GM13976 (cell line): ENCODE data around the gene SGCD.

Source experiments
- DNase-seq: peaks from one replicate; pipeline ENCODE4 v3.0.0; 2012; ENCODE audit warnings: low spot score
- CTCF ChIP-seq: IDR thresholded peaks from 2 replicates; pipeline ENCODE4 v1.5.1; 2012; ENCODE audit warnings: borderline replicate concordance, mild to moderate bottlenecking; ENCODE audit not compliant: insufficient read depth; ENCODE audit errors: extremely low read depth, missing control alignments, control extremely low read depth
- in situ Hi-C: fragments of 300-500 bp; cut with MboI; formaldehyde crosslinking; loops from one replicate; pipeline ENCODE4 v1.12.0; 2022; ENCODE audit warnings: low sequenced_read_pairs, mixed read lengths, inconsistent platforms; ENCODE audit not compliant: unreplicated experiment

Gene SGCD

GRCh38 chr5:156482818-156483217 lies 155.9 kb downstream of the SGCD start:
- in situ Hi-C loops: no loop called here
- TF ChIP-seq CTCF: no peak
- no peak for DNase-seq

- DNase-seq: no peak
- in situ Hi-C loops: no loop called here
- no peak for TF ChIP-seq CTCF
Measured at GRCh38 chr5:156486394-156487238, 159.7 kb downstream of the SGCD start.

- no peak for DNase-seq
- in situ Hi-C loops: no loop called here
- no peak for TF ChIP-seq CTCF
Measured at GRCh38 chr5:156491766-156492165, 164.8 kb downstream of the SGCD start.

GRCh38 chr5:156496291-156496690 lies 169.3 kb downstream of the SGCD start:
- no peak for TF ChIP-seq CTCF
- in situ Hi-C loops: no loop called here
- DNase-seq: no peak

- TF ChIP-seq CTCF: no peak
- in situ Hi-C loops: no loop called here
- DNase-seq: no peak
Measured at GRCh38 chr5:156497804-156498208, 170.8 kb downstream of the SGCD start.

GRCh38 chr5:156498226-156498980 lies 171.4 kb downstream of the SGCD start:
- DNase-seq: no peak
- no peak for TF ChIP-seq CTCF
- in situ Hi-C loops: no loop called here
